Smooth muscle cell (in vitro differentiated cells): ENCODE data around the gene DYSF. TPM values are rescaled to one million over a fixed set of nuclear protein-coding genes. Genes with fewer than 3 reads are reported as not detected.

ENCODE experiments used
- DNase-seq: peaks from one replicate; lab custom pipeline; 2025; ENCODE audit not compliant: unreplicated experiment; lab: John Stamatoyannopoulos, UW
- H2AFZ ChIP-seq: fragments of 200-600 bp; sonication (generic); 2 replicates; pipeline ENCODE4 v1.6.0; 2016; ENCODE audit warnings: antibody characterized with exemption, low read depth, mild to moderate bottlenecking
- H3F3A ChIP-seq: fragments of 200-600 bp; sonication (generic); 2 replicates; pipeline ENCODE4 v1.6.0; 2017; ENCODE audit warnings: antibody characterized with exemption, low read depth
- H3K27ac ChIP-seq: fragments of 200-600 bp; sonication (generic); 2 replicates; pipeline ENCODE4 v1.5.1; 2016; ENCODE audit warnings: low read depth, mild to moderate bottlenecking
- H3K27me3 ChIP-seq: fragments of 200-600 bp; sonication (generic); 2 replicates; pipeline ENCODE4 v1.6.1; 2016; ENCODE audit warnings: low read depth, mild to moderate bottlenecking
- H3K36me3 ChIP-seq: fragments of 200-600 bp; sonication (generic); 2 replicates; pipeline ENCODE4 v1.5.1; 2016; ENCODE audit warnings: low read depth
- H3K4me1 ChIP-seq: fragments of 200-600 bp; sonication (generic); 2 replicates; pipeline ENCODE4 v1.5.1; 2016; ENCODE audit warnings: low read depth
- H3K4me2 ChIP-seq: fragments of 200-600 bp; sonication (generic); 2 replicates; pipeline ENCODE4 v1.6.0; 2016; ENCODE audit warnings: mild to moderate bottlenecking
- H3K4me3 ChIP-seq: fragments of 200-600 bp; sonication (generic); 2 replicates; pipeline ENCODE4 v1.5.1; 2016; ENCODE audit warnings: mild to moderate bottlenecking
- H3K79me2 ChIP-seq: fragments of 200-600 bp; sonication (generic); 2 replicates; pipeline ENCODE4 v1.6.0; 2016; ENCODE audit warnings: low read depth, mild to moderate bottlenecking
- H3K9ac ChIP-seq: fragments of 200-600 bp; sonication (generic); 2 replicates; pipeline ENCODE4 v1.6.0; 2016; ENCODE audit warnings: low read depth
- H3K9me3 ChIP-seq: fragments of 200-600 bp; sonication (generic); replicated peaks from 2 replicates; pipeline ENCODE4 v1.5.1; 2016; ENCODE audit warnings: low read depth
- H4K20me1 ChIP-seq: fragments of 200-600 bp; sonication (generic); 2 replicates; pipeline ENCODE4 v1.6.0; 2016; ENCODE audit warnings: low read depth
- WGBS: methylation state at CpG from one replicate; pipeline ENCODE4 v1.1.7; 2016; ENCODE audit warnings: low lambda C conversion rate; 5-methylcytosine and 5-hydroxymethylcytosine counted together
- polyA plus RNA-seq: library from polyadenylated mRNA; unstranded; fragments of >200 nt; fragmentation: Nextera tagmentation; extraction: Ambion mirVana; gene quantifications from 2 replicates; pipeline ENCODE4 v1.2.1, GENCODE V29; 2016
- total RNA-seq: library from RNA; depleted of rRNA; stranded (reverse); fragments of >200 nt; gene quantifications from 2 replicates; pipeline ENCODE4 v1.2.3, GENCODE V29; 2014
- TF ChIP-seq, protein P1 (sequence below): fragments of 200-600 bp; sonication (generic); IDR thresholded peaks from 2 replicates; pipeline ENCODE4 v1.5.1; 2017; ENCODE audit warnings: borderline replicate concordance, mild to moderate bottlenecking, antibody characterized with exemption; ENCODE audit not compliant: insufficient read depth, poor library complexity, severe bottlenecking

DYSF gene
- total and polyA plus RNA-seq, 2 experiments from 2014 or later: 0.64 to 1.6 TPM

DNA sequence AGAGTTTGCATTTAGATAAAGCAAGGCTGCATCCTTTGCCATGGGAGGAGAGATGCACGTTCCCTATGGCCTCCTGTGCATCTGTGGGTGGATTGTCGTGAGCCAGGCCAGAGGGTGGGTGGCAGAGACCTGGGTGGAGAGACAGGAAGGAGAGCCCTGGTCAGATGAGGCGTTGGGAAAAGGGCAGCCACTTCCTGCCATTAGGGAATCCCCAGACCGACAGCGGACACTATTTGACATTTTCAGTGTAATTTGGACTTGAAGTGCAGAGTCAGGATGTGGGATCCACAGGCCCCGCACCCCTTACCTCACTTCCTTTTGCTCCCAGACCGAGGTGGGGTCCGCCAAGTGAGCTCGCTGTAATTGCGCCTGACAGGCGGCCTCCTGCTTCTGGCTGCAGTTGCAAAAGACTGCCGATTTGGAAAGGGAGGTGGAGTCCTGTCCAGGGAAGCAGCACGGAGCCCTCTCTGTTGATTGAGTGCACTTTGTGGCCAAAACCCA lies 150.0 kb downstream of the DYSF start:
- H3F3A ChIP-seq: no peaks in the 10 kb centered on the region
- no peak overlapping the region for H3K27ac ChIP-seq
- no peaks in the 10 kb centered on the region for H3K36me3 ChIP-seq
- WGBS: 85% methylated on average over 13 of the region's 13 CpGs
- H3K4me3 ChIP-seq: no peak overlapping the region
- H3K4me2 ChIP-seq: no peak overlapping the region
- H3K9me3 ChIP-seq: no peaks in the 10 kb centered on the region
- no peak overlapping the region for H3K9ac ChIP-seq
- no peaks in the 10 kb centered on the region for H3K27me3 ChIP-seq
- H3K79me2 ChIP-seq: no peaks in the 10 kb centered on the region
- peaks cover 5% of the 10 kb centered on the region for H3K4me1 ChIP-seq
- DNase-seq: no peak
- no peaks in the 10 kb centered on the region for H4K20me1 ChIP-seq
- H2AFZ ChIP-seq: no peak overlapping the region
- TF ChIP-seq, protein P1, sequence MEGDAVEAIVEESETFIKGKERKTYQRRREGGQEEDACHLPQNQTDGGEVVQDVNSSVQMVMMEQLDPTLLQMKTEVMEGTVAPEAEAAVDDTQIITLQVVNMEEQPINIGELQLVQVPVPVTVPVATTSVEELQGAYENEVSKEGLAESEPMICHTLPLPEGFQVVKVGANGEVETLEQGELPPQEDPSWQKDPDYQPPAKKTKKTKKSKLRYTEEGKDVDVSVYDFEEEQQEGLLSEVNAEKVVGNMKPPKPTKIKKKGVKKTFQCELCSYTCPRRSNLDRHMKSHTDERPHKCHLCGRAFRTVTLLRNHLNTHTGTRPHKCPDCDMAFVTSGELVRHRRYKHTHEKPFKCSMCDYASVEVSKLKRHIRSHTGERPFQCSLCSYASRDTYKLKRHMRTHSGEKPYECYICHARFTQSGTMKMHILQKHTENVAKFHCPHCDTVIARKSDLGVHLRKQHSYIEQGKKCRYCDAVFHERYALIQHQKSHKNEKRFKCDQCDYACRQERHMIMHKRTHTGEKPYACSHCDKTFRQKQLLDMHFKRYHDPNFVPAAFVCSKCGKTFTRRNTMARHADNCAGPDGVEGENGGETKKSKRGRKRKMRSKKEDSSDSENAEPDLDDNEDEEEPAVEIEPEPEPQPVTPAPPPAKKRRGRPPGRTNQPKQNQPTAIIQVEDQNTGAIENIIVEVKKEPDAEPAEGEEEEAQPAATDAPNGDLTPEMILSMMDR: no peak

DNA sequence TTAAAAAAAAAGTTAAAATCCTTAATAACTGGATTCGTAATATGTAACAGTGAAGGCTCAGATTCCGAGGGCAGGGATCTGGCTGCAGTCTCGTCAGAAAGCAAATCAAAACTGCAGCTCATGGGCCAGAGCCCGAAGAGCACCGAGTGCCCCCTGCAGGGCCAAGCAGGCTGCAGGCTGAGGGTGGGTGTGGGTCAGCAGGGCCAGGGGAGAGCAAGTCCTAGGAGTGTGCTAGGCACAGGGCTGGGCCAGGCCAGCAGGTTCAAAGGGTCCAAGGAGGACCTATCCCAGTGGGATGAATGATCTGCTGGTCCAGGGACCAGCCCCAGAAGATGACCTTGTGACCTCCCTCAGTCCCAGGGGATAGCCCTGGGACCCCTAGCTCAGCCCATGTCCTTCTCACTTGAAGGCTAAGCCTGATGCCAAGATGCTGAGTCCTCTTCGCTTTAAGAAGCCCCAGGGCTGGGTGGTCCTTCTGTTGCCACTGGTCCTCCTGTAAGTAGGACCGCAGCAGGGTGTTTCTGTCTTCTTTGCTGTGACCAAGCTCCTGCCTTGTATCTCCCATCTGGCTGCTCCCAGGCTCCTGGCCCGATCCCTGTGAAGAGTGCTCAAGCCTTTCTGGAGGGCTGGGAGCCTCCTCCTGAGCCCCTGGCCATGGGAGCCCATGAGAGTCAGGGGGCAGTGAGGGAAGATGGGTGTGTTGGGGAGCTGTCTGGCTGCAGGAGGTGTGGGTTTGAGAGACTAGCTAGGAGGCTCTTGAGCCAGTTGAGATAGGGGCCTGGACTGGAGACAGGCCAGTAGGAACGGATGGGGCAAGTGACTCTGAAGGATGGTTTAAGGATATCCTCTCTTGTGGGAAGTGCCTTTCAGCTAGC lies 150.7 kb downstream of the DYSF start:
- H3K9ac ChIP-seq: no peak overlapping the region
- H3F3A ChIP-seq: no peaks in the 10 kb centered on the region
- H3K27me3 ChIP-seq: no peaks in the 10 kb centered on the region
- WGBS: 96% methylated on average over 9 of the region's 9 CpGs
- no peak overlapping the region for H2AFZ ChIP-seq
- no peaks in the 10 kb centered on the region for H4K20me1 ChIP-seq
- no peak for DNase-seq
- no peaks in the 10 kb centered on the region for H3K9me3 ChIP-seq
- H3K4me2 ChIP-seq: no peak overlapping the region
- H3K79me2 ChIP-seq: no peaks in the 10 kb centered on the region
- no peaks in the 10 kb centered on the region for H3K36me3 ChIP-seq
- H3K4me1 ChIP-seq: peaks cover 5% of the 10 kb centered on the region
- no peak overlapping the region for H3K27ac ChIP-seq
- H3K4me3 ChIP-seq: no peak overlapping the region
- TF ChIP-seq, protein P1: no peak

DNA sequence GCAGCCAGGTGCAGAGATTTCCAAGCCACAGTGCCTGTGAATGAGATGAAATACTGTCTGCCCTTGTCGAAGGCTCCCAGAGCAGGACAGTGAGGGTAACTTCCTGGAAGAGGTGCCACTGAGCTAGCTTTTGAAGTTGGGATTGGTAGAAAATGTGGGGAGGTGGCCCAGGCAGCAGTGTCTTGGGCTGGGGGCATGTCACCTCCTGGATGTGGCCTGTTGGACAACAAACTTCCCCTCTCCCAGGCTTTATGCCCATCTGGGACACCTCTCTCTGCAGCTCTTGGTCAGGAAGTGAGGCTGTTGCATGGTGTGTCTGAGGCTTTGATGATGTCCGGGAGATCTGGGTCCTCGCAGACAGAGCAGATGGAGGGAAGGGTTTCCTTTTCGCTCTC lies 151.4 kb downstream of the DYSF start:
- Histone ChIP-seq H3K27ac (no peak overlapping the region), H3K9ac (no peak overlapping the region), H3K4me3 (no peak overlapping the region), H3K4me1 (peaks cover 5% of the 10 kb centered on the region), H2AFZ (no peak overlapping the region), H4K20me1 (no peaks in the 10 kb centered on the region), H3F3A (no peaks in the 10 kb centered on the region), H3K9me3 (no peaks in the 10 kb centered on the region), H3K79me2 (no peaks in the 10 kb centered on the region), H3K36me3 (no peaks in the 10 kb centered on the region), H3K27me3 (no peaks in the 10 kb centered on the region), H3K4me2 (no peak overlapping the region)
- no peak for DNase-seq
- 81% methylated on average over 4 of the region's 4 CpGs for WGBS
- TF ChIP-seq, protein P1: no peak
